Stimulated activated CD8-positive, alpha-beta memory T cell treated with anti-CD3 and anti-CD28 coated beads, Interleukin-7, amount 100 ng/mL, for 4 hours (primary cell): ENCODE data around the gene SLC34A3.

Experiments
- DNase-seq, 2 donors: peaks; one replicate each; pipeline ENCODE4 v3.0.0-alpha.2; 2020; ENCODE audit warnings: low read depth in 2 of 2

The SLC34A3 gene

GRCh38 chr9:137230705-137231371, at the start of gene SLC34A3:
Gene SLC34A3 (plus strand): TSS chr9:137230901. CDS start chr9:137231703, 802 bp downstream.
- DNase-seq, result no peak

GRCh38 chr9:137181680-137182079, 49.0 kb upstream of the SLC34A3 start:
- DNase-seq, result no peak

DNA sequence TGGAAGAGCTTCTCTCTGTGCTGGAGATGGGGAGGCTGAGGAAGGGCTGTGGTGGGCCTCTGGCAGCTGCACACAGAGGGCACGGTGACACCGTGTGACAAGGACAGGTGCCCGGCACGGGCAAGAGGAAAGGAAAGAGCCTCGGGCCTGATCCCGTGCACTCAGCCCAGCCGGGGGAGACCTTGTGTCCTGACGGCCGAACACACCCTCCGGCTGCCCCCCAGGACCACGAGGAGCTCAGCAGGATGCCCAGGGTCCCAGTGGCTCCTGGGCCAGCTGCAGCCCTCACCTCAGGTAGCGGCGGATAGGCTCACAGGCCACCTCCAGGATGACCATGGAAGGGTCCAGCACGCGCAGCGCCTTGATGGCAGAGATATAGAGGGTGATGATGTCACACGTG, 47.9 kb upstream of the SLC34A3 start:
- no peak for DNase-seq

- DNase-seq, result no peak
Measured at GRCh38 chr9:137183980-137184595, 46.6 kb upstream of the SLC34A3 start.

- DNase-seq, result no peak
Measured at GRCh38 chr9:137184881-137185660, 45.6 kb upstream of the SLC34A3 start.

- no peak for DNase-seq
Measured at GRCh38 chr9:137185921-137186320, 44.8 kb upstream of the SLC34A3 start.

DNA sequence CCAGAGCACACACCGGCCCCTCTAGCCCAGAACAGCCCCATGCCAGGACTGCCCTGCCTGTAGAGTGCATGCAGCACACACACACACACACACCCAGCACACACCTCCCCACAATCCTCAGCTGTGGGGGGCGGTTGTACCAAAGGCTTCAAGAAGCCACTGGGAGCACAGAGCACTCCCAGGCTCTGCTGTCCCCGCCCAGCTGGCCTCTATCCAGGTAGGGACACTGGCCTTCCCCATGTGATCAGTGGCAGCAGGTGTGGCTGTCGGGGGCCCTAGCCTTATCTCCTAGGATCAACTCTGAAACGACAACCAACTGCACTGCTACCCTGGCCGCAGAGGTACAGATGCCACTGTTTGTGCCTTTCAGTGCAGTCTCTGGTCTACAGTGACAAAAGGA, 44.3 kb upstream of the SLC34A3 start:
- DNase-seq, result no peak

DNA sequence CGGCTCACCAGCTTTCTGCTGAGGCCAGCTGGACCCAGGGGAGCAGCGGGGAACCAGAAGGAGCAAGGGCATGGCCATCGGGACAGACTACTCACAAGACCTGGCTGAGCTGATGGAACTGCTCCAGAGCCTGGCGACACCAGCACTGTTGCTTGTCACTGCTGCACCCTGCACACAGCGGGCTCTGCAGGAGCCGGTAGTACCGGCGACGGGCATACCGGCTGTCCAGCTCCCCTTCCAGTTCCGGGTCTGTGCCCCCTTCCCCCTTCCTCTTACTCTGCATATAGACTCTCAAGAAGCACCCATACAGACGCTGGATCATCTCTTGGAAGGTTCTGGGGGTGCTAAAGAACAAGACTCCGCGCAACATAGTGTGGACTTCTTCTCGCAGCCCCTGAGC, 43.3 kb upstream of the SLC34A3 start:
- no peak for DNase-seq

- no peak for DNase-seq
Measured at GRCh38 chr9:137188086-137188489, 42.6 kb upstream of the SLC34A3 start.

GRCh38 chr9:137188490-137189296, 42.0 kb upstream of the SLC34A3 start, which contains the start of the genes ANAPC2 and SSNA1:
Gene ANAPC2 (minus strand): TSS chr9:137188560. CDS start chr9:137188532, 28 bp downstream.
Gene SSNA1 (plus strand): TSS chr9:137188676. CDS start chr9:137188727, 51 bp downstream.
- peak; percentile 75 to 88 for DNase-seq

DNA sequence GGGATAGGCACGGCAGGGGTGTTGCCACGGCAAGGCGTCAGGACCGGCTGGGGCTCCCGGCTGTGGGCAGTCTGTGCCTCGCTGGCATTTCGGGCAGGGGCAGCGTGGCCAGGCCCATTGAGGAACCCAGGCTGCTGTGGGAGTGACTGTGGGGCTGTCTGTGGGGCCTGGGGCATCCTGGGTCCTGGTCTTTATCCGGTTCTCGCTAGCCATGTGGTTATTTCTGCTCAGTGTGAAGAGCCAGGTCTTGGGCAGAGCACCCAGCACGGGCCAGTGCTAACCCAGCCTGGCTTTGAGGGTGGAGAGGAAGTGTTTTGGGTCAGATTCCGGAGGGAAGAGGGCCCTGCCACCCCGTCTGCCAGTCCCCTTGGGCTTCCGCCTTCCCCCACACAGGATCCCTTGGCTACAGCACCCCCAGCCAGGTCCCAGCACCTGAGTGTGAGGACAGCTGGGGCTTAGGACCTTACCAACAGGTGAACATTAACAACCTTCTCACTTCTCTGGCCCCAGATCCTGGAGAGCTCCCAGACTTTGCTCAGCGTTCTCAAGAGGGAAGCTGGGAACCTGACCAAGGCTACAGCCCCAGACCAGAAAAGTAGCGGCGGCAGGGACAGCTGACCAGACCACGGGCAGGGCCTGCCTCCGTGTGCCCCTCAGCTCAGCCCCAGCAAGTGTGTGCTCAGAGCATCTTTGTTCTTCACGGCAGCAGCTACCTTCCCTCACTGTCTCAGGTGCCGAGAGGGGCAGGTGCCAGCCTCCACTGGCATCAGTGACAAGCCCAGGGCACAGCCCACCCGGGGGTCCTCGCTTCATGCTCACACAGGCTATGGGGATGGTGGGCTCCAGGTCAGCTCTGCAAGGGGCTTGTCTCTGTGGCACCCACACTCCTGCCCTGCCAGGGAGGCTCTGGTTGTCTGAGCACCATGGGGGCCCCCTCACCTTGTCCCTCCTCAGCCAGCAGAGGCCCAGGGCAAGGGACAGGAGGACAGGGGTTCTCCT, 41.1 kb upstream of the SLC34A3 start:
- no peak for DNase-seq

GRCh38 chr9:137190315-137190856, 40.3 kb upstream of the SLC34A3 start:
- no peak for DNase-seq

DNA sequence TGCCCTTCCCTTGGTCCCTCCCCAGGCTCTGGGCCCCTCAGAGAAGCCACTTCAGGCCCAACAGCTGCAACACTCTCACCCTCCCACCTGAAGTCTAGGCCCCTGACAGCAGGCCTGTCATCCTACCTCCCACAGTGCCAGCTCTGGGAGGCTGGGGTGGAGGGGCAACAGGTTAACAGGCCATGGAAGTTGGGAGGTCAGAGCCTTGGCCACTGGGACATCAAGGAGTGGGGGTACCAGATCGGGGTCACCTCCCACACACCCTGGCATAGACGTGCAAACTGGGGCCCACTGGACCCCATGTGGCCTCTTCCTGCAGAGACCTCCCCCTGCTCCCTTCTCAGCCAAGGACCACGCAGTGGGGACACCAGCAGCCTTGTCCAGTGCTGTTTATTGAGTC, 39.5 kb upstream of the SLC34A3 start:
- no peak for DNase-seq

- no peak for DNase-seq
Measured at GRCh38 chr9:137191691-137192447, 38.8 kb upstream of the SLC34A3 start.

GRCh38 chr9:137192448-137192780, 38.3 kb upstream of the SLC34A3 start:
- no peak for DNase-seq

DNA sequence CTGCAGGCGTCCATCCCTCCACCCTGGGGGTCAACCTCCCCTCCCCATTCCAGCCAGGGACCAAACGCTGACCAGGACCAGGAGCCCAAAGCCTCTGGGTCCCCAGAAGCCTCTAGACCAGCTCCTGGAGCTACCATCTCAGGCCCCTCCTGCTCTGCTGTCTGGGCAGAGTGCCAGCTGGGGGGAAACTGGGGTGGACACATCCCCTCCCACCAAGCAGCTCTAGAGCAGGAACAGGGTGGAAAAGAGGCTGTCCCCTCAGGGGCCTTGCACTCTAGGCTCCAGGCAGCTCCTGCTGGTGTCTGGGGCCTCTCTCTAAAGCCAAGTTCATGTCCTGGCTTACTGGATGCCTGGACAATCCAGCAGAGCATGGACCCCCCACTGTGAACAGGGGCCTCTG, 37.8 kb upstream of the SLC34A3 start:
- no peak for DNase-seq

DNA sequence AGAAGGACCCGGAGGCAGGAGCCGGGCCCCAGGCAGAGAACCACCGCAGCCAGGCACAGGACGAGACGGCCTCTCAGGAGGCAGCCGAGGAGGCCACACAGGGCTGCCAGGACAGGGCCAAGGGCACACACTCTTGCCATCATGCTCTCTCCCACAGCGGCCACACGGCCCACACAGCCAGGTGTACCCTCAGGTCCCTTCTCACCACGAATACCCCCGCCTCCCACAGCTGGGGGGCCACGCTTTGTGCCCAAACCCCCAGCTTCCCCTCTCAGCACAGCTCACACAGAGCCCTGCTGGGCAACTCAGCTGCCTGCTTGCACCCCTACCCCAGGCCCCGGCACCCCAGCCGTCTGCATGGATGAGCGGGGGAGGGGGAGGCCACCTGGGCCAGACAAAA, 36.9 kb upstream of the SLC34A3 start:
- no peak for DNase-seq

- DNase-seq, result no peak
Measured at GRCh38 chr9:137194388-137194787, 36.3 kb upstream of the SLC34A3 start.

DNA sequence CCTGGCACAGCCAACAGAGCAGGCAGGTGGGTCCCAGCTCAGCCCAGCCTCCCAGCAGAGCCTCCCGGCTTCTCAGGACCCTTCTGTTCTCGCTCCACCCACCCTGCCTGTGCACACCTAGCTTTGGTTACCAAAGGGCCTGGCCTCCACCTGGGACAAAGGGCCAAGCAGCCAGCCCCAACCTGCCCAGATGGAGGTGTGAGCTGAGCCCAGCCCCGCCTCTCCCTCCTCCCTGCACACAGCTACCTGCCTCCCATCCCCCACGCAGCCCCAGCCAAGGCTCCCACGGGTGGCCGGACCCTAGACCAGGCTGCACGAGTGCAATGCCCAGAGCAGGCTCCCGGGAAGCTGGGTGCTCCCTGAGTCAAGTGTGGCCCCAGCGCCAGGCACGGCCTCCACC, 35.8 kb upstream of the SLC34A3 start:
- no peak for DNase-seq
